Panc1 (cell line): ENCODE data around the gene SHMT1.

Source experiments
- CTCF ChIP-seq: fragments of 450-650 bp; IDR thresholded peaks from 2 replicates; pipeline ENCODE4 v1.5.1; 2017; ENCODE audit warnings: mild to moderate bottlenecking
- POLR2AphosphoS5 ChIP-seq: IDR thresholded peaks from 2 replicates; pipeline ENCODE4 v1.6.1; 2012; ENCODE audit warnings: mild to moderate bottlenecking, low read depth, low read length, moderate library complexity
- TCF7L2 ChIP-seq: IDR thresholded peaks from 2 replicates; pipeline ENCODE4 v1.6.1; 2011; ENCODE audit warnings: mild to moderate bottlenecking, low read depth, low read length, inconsistent platforms

- TF ChIP-seq CTCF = no peak
- no peak for TF ChIP-seq TCF7L2
- no peak for TF ChIP-seq POLR2AphosphoS5
These were observed 47.4 kb downstream of the SHMT1 start for GRCh38 chr17:18315961-18316360.
